Measurements from ENCODE around the gene CFAP20DC. TPM values are rescaled to one million over a fixed set of nuclear protein-coding genes. Genes with fewer than 3 reads are reported as not detected.

The CFAP20DC gene
- total RNA-seq, 1 donor: 2.2 TPM

GRCh38 chr3:59088761-59089160, 38.9 kb upstream of the CFAP20DC start:
- Histone ChIP-seq H3K27me3 (ENCODE audit: insufficient read depth, low read length) (no peaks in the 10 kb centered on the region), H3K9me3 (ENCODE audit: low read depth, low read length) (no peaks in the 10 kb centered on the region), H3K4me1 (ENCODE audit: insufficient read depth, low read length) (no peaks in the 10 kb centered on the region), H2AFZ (ENCODE audit: low read length) (no peak overlapping the region), H3K79me2 (ENCODE audit: insufficient read depth, low read length) (no peaks in the 10 kb centered on the region), H3K4me2 (ENCODE audit: insufficient read depth, low read length) (no peak overlapping the region), H3K4me3 (ENCODE audit: insufficient read depth, low read length) (no peak overlapping the region), H3K27ac (ENCODE audit: low read depth, low read length) (no peak overlapping the region), H3K36me3 (ENCODE audit: insufficient read depth, low read length) (no peaks in the 10 kb centered on the region), H4K20me1 (ENCODE audit: insufficient read depth, low read length) (no peaks in the 10 kb centered on the region)
- TF ChIP-seq CTCF (IDR thresholded peaks at IDR 0.05; ENCODE audit: extremely low read depth, low read depth, low read length): no peak
- DNase-seq (ENCODE audit: insufficient read length, low spot score, missing footprints): no peak

GRCh38 chr3:59085976-59086375, 36.2 kb upstream of the CFAP20DC start:
- H2AFZ ChIP-seq (ENCODE audit: low read length): no peak overlapping the region
- no peak overlapping the region for H3K27ac ChIP-seq (ENCODE audit: low read depth, low read length)
- no peak for DNase-seq (ENCODE audit: insufficient read length, low spot score, missing footprints)
- H3K4me1 ChIP-seq (ENCODE audit: insufficient read depth, low read length): no peaks in the 10 kb centered on the region
- no peaks in the 10 kb centered on the region for H4K20me1 ChIP-seq (ENCODE audit: insufficient read depth, low read length)
- no peaks in the 10 kb centered on the region for H3K27me3 ChIP-seq (ENCODE audit: insufficient read depth, low read length)
- no peaks in the 10 kb centered on the region for H3K79me2 ChIP-seq (ENCODE audit: insufficient read depth, low read length)
- H3K9me3 ChIP-seq (ENCODE audit: low read depth, low read length): no peaks in the 10 kb centered on the region
- H3K4me2 ChIP-seq (ENCODE audit: insufficient read depth, low read length): no peak overlapping the region
- H3K36me3 ChIP-seq (ENCODE audit: insufficient read depth, low read length): no peaks in the 10 kb centered on the region
- H3K4me3 ChIP-seq (ENCODE audit: insufficient read depth, low read length): no peak overlapping the region
- TF ChIP-seq CTCF (IDR thresholded peaks at IDR 0.05; ENCODE audit: extremely low read depth, low read depth, low read length): no peak

- Histone ChIP-seq H3K79me2 (ENCODE audit: insufficient read depth, low read length) (no peaks in the 10 kb centered on the region), H3K9me3 (ENCODE audit: low read depth, low read length) (no peaks in the 10 kb centered on the region), H4K20me1 (ENCODE audit: insufficient read depth, low read length) (no peaks in the 10 kb centered on the region), H3K4me3 (ENCODE audit: insufficient read depth, low read length) (no peak overlapping the region), H3K36me3 (ENCODE audit: insufficient read depth, low read length) (no peaks in the 10 kb centered on the region), H3K27me3 (ENCODE audit: insufficient read depth, low read length) (no peaks in the 10 kb centered on the region), H3K4me1 (ENCODE audit: insufficient read depth, low read length) (no peaks in the 10 kb centered on the region), H2AFZ (ENCODE audit: low read length) (no peak overlapping the region), H3K4me2 (ENCODE audit: insufficient read depth, low read length) (no peak overlapping the region), H3K27ac (ENCODE audit: low read depth, low read length) (no peak overlapping the region)
- no peak for DNase-seq (ENCODE audit: insufficient read length, low spot score, missing footprints)
- TF ChIP-seq CTCF (IDR thresholded peaks at IDR 0.05; ENCODE audit: extremely low read depth, low read depth, low read length): no peak
Measured at GRCh38 chr3:59084583-59084982, 34.8 kb upstream of the CFAP20DC start.

- TF ChIP-seq CTCF (IDR thresholded peaks at IDR 0.05; ENCODE audit: extremely low read depth, low read depth, low read length): no peak
- Histone ChIP-seq H3K4me2 (ENCODE audit: insufficient read depth, low read length) (no peak overlapping the region), H3K36me3 (ENCODE audit: insufficient read depth, low read length) (no peaks in the 10 kb centered on the region), H3K4me1 (ENCODE audit: insufficient read depth, low read length) (no peaks in the 10 kb centered on the region), H3K4me3 (ENCODE audit: insufficient read depth, low read length) (no peak overlapping the region), H2AFZ (ENCODE audit: low read length) (no peak overlapping the region), H3K9me3 (ENCODE audit: low read depth, low read length) (no peaks in the 10 kb centered on the region), H3K27me3 (ENCODE audit: insufficient read depth, low read length) (peaks cover 2% of the 10 kb centered on the region), H3K79me2 (ENCODE audit: insufficient read depth, low read length) (no peaks in the 10 kb centered on the region), H3K27ac (ENCODE audit: low read depth, low read length) (no peak overlapping the region), H4K20me1 (ENCODE audit: insufficient read depth, low read length) (no peaks in the 10 kb centered on the region)
- DNase-seq (ENCODE audit: insufficient read length, low spot score, missing footprints): no peak
Measured at GRCh38 chr3:59082106-59082505, 32.3 kb upstream of the CFAP20DC start.
